ENCODE data around the gene HSBP1L1.

DNA sequence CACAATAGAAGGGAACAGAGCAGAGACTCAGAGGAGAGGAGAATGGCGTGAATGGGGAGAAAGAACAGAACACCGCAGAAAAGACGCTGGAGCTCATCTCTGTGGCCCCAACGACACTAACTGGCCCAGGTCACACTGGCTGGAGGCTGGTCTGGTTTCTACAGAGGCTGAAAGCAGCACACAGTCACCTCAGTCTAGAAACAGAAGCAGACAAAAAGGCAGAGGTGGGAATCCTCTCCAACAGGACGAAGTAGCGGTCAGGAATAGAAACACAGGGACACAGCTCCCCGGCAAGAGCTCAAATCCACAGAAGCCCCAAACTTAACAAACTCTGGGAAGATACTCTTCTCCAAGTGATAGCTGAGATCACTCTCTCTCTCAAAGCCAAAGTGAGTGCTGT is 22.2 kb upstream of the HSBP1L1 start:
- no peak for TF ChIP-seq EP300 (IDR thresholded peaks at IDR 0.05; ENCODE audit: borderline replicate concordance)
- TF ChIP-seq MAX (IDR thresholded peaks at IDR 0.05) = no peak
- no peak for TF ChIP-seq FOXM1 (IDR thresholded peaks at IDR 0.05; ENCODE audit: borderline replicate concordance, low read depth)
- no peak for TF ChIP-seq YY1 (IDR thresholded peaks at IDR 0.05; ENCODE audit: low read depth)
- no peak for TF ChIP-seq RAD21 (IDR thresholded peaks at IDR 0.05; ENCODE audit: low read depth)
- TF ChIP-seq CEBPB (IDR thresholded peaks at IDR 0.05) = no peak
- TF ChIP-seq REST (IDR thresholded peaks at IDR 0.05; ENCODE audit: low read depth) = no peak
- TF ChIP-seq TCF12 (IDR thresholded peaks at IDR 0.05; ENCODE audit: low read depth) = no peak

Data from Ishikawa (cell line).